Dedifferentiated amniotic fluid mesenchymal stem cell (primary cell): Measurements from ENCODE around the gene ING4.
"Not testable (repeated sequence)": the region's sequence is repeated elsewhere in the genome, so short reads cannot be mapped to it uniquely, and the experiment has no call there.

ENCODE experiments used
- DNase-seq: peaks from one replicate; pipeline ENCODE4 v3.0.0-alpha.2; 2016; ENCODE audit errors: extremely low spot score

The ING4 gene

DNA sequence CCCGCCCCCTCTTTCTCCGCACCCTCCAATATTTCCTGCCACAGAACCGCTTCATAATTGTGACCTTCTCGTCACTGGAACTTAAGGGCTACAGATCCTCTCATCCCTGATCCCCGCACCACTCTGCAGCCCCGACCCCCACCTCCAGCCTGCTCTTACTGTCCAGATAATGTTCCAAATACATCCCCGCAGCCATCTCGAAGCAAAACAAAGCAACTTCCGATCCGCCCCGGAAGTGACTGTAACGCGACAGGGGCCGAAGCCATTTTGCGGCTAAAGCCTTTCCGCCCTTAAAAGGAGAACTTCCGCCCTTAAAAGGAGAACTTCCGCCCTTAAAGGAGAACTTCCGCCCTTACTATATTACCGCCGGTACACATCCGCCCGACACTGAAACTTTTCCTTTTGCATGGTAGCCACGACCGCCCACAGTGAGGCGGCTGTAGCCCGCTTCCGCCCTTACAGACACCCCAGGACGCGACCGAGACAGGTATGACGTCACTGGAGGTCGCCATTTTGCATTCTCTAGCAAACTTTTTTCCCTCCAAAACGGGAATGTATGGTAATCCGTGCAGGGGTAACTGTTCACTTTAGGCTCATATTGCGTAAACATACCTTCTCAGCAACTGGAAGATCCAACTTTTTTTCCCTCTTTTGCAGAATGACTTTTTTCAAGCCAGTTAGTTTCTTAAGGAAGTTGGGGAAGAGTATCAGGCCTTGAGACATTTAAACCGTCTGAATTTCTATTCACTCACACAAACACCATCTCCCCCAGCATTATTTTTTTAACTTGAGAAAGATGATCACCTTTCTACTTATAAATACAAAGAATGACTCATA, at the start of gene ING4:
ING4 (minus strand) TSS at position 214 of the 837 bp plus-strand sequence; CDS start at position 196, 18 bp downstream.
- peak; percentile 100 for DNase-seq

DNA sequence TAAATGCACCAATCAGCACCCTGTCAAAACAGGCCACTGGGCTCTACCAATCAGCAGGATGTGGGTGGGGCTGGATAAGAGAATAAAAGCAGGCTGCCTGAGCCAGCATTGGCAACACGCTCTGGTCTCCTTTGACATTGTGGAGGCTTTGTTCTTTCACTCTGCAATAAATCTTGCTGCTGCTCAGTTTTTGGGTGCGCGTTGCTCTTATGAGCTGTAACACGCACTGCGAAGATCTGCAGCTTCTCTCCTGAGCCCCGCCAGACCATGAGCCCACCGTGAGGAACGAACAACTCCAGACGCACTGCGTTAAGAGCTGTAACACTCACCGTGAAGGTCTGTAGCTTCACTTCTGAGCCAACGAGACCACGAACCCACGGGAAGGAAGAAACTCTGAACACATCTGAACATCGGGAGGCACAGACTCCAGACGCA, 46.1 kb upstream of the ING4 start:
- no peak for DNase-seq

GRCh38 chr12:6708351-6708750, 45.4 kb upstream of the ING4 start:
- not testable (repeated sequence) for DNase-seq

- DNase-seq = no peak
Measured at GRCh38 chr12:6703631-6704030, 40.7 kb upstream of the ING4 start.

DNA sequence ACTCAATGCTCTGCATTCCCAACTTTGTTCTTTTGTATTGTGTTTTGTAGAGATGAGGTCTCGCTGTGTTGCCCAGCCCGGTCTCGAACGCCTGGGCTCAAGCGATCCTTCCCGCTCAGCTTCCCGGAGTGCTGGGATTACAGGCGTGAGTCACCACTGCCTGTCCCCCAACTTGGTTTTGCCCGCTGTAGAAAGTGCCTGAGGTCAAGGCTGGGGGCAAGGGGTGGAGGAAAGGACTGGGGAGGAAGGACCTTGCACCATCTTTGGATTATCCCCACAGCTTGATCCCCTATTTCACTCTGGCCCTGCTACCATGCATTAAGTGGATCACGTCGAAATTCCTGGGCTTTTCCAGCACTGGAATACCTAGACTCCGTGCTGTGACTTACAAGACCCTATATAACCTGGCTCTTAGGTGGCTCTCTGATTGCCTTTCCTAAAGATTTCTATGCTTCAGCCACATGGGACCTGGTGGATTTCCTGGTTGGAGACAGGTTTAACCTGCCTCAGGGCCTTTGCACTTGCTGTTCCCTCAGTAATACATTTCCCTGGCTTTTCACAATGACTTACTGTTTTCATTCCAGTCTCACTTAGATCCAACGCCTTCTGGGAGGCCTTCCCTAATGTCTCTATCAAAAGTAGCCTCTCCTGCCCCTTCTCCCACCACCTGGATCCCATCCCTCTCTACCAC, 38.3 kb upstream of the ING4 start:
- no peak for DNase-seq

- DNase-seq = no peak
Measured at GRCh38 chr12:6700646-6701051, 37.7 kb upstream of the ING4 start, which contains the start of gene PIANP. PIANP (minus strand) TSS chr12:6700815; CDS start chr12:6698061, 2,754 bp downstream.

DNA sequence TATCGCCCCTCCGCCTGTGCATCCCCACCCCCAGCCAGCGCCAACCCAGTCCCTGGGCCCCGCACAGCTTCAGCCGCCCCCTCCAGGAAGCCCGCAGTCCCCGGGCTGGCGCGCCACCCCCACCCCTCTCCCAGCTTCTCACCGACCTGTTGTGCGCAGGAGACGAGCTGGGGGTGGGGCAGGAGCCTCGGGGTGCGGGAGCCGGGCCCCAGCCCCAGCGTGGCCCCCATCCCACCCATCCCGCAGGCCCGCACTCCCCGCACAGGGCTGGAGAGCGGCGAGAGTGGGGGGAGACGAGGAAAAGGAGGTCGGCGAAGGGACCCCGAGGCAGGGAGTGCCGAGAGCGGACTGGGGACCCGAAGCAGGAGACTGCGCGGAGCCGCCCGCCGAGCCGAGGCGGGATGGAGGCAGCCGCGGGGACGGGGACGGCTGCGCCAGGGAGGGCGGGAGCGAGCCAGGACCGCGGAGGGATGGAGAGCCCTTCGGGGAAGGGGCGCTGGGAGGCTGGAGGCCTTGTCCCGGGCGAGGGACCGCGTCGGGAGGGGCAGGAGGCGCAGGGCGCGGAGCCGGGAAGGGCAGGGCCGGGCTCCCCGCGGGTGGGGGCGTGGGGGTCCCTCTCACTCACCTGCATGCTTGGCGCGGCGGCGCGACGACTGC, 37.2 kb upstream of the ING4 start:
- DNase-seq = no peak

DNA sequence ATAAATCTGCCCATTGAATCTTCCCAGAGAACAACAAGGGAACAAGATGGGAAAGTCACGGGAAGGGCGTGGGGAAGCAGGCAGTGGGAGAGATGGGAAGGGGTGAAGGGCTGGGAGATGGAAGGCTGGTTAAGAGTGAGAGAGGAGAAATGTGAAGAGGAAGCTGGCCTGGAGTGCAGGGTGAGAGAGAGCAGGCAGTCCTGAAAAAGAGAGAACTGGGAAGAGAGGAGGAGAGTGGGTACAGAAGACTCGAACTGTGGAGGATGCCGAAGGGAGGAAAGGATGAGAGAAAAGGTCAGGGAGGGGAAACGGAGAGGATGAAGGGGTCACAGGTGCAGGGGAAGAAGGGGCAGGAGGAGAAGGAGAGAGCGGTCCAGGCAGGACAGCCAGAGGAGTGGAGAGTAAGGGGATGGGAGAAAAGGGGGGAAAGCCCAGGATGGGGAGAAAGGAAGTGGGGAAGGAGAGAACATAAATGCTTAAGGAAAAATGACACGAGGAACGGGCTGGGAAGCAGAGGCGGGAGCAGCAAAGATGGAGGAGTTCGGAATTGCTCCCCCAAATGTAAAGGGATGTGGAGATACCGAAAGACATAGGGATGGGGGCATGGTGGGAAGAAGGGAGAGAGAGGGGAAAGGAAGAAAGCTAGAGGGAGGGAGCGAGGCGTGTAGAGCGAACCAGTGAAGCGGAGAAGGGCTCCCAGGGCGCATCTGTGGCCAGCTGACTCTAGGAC, 36.5 kb upstream of the ING4 start:
- DNase-seq = no peak

GRCh38 chr12:6698352-6699046, 35.6 kb upstream of the ING4 start:
- no peak for DNase-seq

- no peak for DNase-seq
Measured at GRCh38 chr12:6697584-6698351, 34.8 kb upstream of the ING4 start.

- no peak for DNase-seq
Measured at GRCh38 chr12:6696690-6697583, 34.0 kb upstream of the ING4 start.

GRCh38 chr12:6695313-6696045, 32.6 kb upstream of the ING4 start:
- DNase-seq = no peak

GRCh38 chr12:6694701-6695100, 31.8 kb upstream of the ING4 start:
- no peak for DNase-seq

DNA sequence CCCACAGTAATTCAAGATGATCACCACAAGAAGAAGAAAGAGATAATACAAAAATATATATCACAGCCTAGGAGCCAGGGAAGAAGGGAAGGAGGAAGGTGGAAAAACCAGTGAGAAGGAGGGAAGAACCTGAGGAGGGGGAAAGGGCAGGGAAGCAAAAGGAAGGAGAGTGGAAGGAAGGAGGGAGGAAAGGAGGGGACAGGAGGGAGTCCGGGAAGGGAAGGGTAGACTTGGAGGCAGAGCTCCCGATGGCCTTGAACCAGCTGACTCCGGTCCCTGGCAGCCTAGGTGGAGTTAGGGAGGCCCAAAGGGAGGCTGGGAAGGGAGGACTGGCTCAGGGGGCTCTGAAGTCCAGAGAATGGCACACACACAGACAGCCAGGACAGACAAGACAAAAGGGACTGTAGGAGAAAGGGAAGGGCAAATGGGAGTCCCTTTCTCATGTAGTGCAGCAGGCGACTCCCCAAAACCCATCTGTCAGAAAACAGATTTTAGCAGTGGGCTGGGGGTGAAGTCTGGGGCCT, 31.0 kb upstream of the ING4 start:
- DNase-seq = no peak

DNA sequence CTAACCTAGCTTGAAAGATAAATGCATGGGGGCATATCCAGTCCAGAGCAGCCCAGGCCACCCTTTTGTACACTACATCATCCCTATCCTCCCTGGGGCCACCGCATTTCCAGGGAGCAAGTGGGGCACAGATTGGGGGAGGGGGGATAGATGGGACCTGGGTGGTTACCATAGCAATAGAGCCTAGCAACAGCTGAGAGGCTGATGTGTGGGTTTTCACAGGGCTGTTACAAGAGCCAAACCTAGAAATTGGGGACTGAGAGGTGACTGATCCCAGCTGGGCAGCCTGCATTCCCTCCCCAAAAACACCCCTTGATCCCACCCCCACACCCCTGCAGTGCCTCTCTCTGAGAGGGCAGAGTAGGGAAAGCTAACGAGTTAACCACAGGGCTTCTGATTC, 30.0 kb upstream of the ING4 start:
- no peak for DNase-seq

- DNase-seq = no peak
Measured at GRCh38 chr12:6691473-6691872, 28.6 kb upstream of the ING4 start.

DNA sequence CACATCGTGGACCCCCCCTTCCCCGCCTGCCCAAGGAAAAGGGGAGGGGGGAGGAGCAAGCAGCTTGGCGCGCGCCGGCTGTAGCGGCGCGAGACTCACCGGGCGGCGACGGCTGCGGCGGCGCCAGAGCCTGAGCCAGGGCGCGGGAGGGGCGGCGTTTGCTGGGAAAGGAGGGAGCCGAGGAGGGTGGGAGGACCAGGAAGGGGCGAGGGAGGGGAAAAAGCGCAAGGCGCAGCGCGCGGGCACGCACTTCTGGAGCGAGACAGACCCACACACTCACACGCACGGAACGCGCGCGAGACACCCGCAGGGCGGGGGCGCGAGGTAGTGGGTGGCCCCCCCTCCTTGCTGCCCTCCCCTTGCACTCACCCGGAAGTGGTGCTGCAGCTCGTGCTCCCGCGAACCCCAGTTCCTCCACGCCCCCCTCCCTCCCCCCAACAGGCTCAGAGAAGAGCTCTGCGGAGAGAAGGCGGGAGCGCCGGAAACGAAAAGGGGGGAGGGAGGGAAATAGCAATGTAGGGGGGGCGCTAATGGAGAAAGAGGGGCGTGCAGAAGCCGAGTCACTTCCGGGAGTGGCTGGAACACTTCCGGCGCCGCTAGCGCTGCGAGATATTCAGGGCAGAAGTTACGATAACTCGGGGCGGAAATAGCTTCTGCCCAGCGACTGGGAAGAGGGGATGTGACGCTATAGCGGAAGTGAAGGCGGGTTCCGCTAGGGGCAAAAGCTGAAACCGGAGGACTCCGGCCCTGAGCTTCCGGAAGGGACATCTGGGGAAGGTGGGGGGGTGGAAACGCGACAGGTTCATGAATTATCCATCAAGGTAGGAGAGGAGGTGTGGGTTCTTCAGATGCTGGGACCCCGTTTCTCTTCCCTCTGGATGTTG, 26.3 kb upstream of the ING4 start, which contains the start of gene ZNF384:
ZNF384 (minus strand) TSS at position 377 of the 884 bp plus-strand sequence. CDS start 9,855 bp downstream, outside the sequence.
- DNase-seq = peak; percentile 99
